Activated naive CD4-positive, alpha-beta T cell (primary cell): Measurements from ENCODE around the gene WDR5.

ENCODE experiments used
- DNase-seq, 4 experiments: peaks; one replicate each; lab custom pipeline; 2025; lab: John Stamatoyannopoulos, UW

Gene WDR5

DNA sequence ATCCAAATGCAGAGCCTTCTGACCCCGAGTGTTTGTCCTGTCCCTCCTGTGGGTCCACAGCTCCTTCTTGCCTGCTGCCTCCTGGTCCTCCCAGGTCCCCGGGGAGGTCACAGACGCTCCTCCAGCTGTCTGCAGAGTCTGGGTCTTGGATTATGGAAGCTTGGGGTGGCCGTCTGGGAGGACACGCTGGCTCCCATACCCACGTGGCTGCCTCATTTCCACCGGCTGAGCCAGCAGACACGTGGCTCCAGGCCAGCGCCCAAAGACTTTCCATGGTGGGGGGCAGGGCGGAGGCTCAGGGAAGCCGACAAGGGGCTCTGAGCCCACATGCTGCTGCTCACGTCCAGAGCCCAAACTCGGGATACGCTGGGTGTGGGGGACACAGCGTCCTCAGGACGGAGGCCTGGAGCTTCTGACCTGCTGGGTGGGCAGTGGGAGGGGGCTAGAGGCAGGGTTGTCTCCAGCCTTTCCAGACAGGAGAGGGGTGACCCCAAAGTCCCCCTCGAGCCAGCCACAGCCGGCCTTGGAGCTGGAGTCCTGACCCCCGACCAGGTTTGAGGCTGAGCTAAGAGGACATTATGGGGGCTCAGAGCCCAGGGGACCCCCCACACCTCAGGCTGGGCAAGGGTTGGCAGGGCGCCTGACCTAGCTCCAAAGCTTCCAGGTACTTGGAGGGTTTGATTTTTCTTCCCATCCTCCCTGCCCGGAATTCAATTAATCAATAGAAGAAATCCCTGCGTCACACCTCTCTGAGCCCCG, 52.7 kb downstream of the WDR5 start:
- no peak for DNase-seq

DNA sequence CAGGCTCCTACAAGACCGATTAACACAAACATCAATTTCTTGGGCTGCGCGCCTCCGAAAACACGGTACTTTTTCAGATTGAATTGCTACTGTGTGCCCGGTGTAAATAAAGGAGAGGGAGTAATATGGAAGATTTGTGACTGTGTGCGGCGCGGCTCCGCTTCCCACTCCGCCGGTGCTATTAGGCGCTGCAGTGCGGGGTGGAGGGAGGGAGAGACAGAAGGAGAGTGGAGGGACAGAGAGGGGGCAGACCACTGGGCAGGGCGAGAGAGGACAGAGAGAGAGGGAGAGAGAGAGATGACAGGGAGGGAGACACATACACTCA, 53.2 kb downstream of the WDR5 start:
- DNase-seq: no peak

DNA sequence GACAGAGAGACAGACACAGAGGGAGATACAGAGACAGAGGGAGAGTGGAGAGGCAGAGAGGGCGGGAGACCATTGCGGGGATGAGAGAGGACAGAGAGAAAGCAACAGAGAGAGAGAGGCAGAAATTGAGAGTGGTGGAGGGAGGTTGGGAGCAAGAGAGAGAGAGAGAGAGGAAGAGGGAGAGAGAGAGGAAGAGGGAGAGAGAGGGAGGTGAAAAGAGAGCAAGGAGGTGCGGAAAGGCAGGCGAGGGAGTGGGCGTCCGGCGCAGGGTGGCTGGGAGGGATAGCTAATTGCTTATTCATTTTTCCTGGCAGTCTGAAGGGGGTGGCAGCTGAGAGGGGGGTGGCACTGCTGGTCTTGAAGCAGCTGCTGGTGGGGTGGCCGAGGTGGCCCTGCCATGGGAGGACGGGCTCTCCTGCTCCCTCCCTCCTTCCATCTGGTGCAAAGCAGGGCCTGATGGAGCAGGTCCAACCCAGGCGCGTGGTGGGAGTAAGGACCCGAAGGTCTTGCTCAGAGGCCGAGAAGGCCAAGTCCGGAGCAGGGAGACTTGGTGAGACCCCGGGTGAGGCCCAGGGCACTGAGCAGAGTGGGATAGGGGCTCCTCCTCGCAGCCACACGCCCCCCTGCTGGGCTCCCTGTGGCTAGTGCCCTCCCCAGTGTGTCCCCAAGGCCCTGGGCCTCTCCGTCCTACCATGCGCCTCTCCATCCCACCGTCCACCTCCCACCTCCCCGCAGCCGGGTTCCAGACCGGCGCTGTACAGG, 53.8 kb downstream of the WDR5 start:
- DNase-seq: no peak

DNA sequence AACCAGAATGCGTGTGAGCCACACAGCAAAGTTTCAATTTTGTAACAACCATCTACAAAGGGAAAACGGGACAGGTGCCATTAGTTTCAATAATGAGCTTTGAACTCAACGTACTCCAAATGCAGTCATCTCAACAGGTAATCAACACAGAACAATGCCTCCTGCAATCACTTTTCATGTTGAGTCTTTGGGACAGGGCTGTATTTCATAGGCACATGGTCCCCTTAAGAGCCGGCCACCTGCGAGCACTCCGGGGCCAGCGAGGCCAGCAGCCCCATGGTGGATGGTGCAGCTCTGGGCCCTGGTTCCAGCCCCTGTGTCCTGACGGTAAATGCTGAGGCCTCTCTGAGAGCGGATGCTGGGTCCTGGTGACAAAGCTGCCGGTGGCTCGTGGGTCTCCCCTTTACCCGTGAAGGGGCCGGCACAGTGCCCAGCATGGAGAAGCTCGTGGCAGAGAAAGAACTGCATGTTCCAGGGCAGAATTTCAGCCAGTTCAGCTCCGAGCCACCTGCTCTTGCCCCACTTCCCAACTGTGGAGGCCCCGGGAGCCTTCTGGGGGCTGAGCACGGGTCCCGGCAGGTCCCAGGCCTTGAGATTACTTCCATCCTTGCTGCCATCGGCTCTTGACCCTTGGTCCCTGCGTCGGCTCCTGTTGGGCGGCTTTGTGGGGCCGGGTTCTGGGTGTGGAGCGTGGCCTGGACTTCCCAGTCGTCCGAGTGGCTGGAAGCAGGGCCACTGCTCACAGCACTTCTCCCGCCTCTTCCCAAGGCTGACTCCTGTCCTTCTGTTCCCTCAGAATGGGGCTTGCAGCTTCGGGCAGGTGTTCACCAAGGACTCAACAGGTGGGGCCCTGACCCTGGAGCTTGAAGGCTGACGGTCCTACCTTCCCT, 54.6 kb downstream of the WDR5 start:
- no peak for DNase-seq

DNA sequence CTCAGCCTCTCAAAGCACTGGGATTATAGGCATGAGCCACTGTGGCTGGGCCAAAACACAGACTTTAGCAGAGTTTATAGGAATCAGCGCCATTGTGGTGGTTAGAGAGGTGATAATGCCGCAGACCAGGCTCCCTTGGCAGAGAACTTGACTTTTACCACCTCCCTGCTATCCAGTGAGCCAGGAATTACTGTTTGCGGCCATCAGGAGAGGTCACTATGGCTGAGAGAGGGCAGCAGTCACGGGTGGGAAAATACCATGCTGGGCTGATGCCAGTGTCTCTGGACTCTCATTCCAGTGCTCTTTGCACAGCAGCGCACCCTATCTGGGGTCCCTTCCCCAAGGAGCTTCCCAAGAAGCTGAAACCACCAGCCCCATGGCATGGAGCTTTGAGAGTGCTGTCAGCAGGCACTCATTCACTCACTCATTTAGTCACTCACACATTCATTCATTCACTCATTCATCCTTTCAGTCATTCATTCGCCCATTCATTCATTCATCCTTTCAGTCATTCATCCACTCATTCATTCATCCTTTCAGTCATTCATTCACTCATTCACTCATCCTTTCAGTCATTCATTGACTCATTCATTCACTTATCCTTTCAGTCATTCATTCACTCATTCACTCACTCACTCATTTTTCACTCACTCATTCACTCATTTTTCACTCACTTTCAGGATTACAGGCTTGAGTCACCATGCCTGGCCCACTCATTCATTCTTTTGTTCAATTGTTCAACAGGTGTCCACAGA, 55.8 kb downstream of the WDR5 start:
- no peak for DNase-seq

GRCh38 chr9:134192311-134192950, 56.5 kb downstream of the WDR5 start:
- DNase-seq: no peak

- DNase-seq: no peak
Observed at GRCh38 chr9:134192951-134193731, 57.3 kb downstream of the WDR5 start.

- DNase-seq: no peak
Observed at GRCh38 chr9:134193912-134194535, 58.1 kb downstream of the WDR5 start.

GRCh38 chr9:134195558-134195957, 59.7 kb downstream of the WDR5 start:
- DNase-seq: no peak

GRCh38 chr9:134196911-134197310, 61.0 kb downstream of the WDR5 start:
- no peak for DNase-seq

GRCh38 chr9:134198791-134199190, 62.9 kb downstream of the WDR5 start:
- no peak for DNase-seq

- DNase-seq: no peak
Observed at GRCh38 chr9:134200730-134201129, 64.8 kb downstream of the WDR5 start.

DNA sequence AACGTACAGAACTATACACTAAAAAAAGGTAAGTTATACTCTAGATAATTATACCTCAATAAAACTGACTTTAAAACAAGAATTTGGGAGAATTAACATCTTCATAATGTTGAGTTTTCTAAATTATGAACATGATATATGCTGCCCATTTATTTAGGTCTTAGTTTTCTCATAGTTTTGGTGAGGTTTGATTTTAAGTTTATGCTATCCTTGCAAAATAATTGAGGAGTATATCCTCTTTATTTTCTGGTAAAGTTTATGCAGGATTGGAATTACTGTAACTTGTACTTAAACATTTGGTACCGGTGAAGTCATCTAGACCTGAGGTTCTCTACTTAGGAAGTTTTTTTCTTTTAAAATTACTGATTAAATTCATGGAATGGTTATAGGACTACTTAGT, 67.3 kb downstream of the WDR5 start:
- DNase-seq: no peak

- DNase-seq: no peak
Observed at GRCh38 chr9:134204041-134204440, 68.2 kb downstream of the WDR5 start.

DNA sequence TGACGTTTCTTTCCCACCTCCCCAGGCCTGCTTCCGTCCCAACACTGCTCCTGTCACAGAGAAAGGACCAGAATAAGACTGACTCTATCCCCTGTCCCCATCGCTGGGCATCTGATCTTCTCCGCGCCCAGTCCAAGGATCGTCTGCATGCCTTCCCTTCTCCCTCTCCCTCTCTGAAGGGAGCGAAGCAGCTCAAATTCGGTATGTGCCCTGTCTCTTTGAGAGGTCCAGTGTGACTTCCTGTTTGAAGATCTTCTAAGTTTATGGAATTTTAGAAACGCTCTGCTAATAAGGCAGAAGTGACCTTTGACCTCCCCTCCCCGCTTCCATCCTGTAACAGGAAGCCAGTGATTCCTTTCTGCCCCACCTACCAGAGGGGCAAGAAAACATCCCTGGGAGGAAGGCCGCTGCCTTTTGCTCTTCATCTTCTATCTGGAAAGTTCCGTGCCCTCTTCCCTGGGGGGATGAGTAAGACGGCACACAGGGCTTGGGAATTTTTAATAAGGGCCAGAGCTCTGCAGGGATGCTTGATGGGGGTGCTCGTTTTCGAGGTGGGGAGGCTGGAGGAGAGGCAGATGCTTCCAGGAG, 69.2 kb downstream of the WDR5 start:
- DNase-seq: no peak

GRCh38 chr9:134205672-134206310, 69.9 kb downstream of the WDR5 start:
- DNase-seq: no peak

DNA sequence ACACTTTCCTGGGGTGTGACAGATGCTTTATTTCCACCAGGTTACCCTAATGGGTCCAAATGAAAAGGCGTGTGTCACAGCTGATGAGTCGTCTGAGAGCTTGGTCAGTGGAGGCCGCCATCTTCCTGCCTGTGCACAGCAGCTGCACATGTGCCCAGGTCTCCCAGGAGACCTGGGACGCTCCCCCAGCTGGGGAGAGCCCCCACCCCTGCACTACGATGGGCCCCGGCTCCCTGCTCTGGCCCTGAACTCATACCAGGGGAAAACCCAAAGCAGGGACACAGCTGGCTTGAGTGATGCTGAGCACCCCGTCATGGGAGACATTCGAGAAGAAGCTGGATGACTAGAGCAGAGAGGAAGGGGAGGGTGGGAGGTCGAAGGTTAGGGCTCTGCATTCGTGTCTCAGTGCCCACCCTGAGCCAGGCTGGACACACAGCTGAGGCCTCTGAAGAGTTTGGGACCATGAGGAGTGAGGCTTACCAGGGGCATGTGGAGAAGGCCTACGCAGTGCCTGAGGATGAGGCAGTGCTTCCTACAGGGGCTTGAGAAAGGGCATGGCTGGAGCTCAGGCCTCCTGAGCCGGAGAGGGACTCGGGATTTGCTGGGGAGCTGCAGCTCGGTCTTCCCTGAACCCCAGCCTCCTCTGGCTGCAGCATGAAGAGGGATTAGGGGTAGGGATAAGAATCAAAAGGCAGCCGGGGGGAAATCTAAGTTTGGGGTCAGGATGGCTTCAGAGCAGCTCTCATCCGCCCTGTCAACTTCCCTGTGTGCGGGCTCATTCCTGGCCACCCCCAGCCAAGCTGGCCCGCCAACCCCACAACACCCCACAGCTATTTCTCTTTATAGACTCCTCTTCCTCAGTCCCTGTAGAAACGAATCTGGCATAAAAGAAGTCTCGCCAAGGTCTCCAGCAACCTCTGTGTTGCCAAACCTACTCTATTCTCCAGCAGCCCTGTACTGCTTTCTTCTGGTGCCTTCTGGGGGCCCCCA, 70.7 kb downstream of the WDR5 start:
- DNase-seq: no peak

- no peak for DNase-seq
Observed at GRCh38 chr9:134208310-134208841, 72.5 kb downstream of the WDR5 start.
